Stimulated activated CD8-positive, alpha-beta memory T cell treated with anti-CD3 and anti-CD28 coated beads, Interleukin-12 subunit alpha, Interleukin-12 subunit beta, amount 100 ng/mL, for 4 hours (primary cell): ENCODE data around the gene GBA2.

Experiments
- DNase-seq: peaks from one replicate; pipeline ENCODE4 v3.0.0-alpha.2; 2020; ENCODE audit warnings: low read depth

Gene GBA2

DNA sequence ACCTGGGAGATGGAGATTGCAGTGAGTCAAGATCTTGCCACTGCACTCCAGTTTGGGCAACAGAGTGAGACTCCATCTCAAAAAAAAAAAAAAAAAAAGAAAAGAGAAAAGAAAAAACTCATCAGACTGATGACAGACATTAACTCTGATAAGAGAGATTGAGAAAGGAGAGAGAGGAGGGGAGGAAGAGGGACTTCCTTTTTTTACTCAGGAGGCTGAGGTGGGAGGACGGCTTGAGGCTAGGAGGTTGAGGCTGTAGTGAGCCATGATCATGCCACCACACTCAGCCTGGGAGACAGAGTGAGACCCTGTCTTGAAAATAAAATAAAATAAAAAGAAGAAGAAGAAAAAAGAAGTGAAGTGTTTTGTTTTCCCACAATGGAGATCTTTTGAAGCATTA is 14.8 kb upstream of the GBA2 start:
- no peak for DNase-seq

DNA sequence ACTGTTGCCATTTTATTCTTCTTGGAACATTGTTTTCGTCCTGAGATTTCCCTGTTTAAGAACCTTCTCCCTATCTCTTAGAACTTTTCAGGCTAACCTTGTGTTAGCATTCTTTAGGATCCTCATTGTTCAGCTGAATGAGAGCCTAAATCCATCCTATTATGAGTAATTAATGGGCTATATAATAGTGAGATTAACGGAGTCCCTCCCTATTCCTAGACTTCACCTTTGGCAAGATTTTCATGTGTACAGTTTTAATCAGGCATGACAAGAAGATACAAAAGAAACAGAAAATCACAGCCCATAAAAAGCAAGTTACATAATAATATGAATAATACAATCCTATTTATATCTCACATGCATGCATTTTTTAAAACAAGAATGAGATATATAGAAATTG is 14.2 kb upstream of the GBA2 start:
- DNase-seq: no peak

DNA sequence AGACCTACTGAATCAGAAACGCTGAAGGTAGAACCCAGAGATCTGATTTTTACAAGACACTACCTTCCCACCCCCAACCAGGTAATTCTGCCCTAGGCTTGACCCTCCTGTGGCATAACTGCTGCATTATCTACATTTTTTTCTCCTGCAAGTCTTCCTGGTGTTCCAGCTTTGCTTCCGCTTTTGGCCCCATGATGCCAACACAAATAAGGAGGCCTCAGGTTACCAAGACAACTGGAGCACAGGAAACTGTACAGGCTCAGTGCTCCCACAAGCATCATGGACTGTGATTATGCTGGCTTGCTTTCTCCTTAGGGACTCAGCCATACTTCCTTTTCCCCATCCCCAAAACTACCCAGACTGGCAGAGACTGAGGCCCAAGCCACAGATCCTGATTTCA is 11.6 kb upstream of the GBA2 start:
- no peak for DNase-seq

DNA sequence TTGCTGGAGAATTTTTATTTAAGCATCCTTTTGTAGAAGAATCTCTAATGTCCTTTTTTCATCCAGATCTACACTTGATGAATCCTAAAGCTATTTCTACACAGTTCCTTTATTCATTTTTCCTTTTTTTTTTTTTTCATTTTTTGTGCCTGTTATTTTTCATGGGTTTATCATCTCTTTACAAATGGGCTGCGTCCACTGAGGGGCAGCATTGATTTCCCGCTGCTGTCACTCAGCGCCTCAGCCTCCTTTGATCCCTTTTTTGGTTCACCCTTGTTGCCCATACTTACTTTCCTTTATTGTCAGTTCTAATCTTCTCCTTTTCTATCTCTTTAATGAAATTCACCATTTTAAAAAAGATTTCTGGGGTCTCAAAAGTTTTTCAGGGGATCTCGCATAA is 10.8 kb upstream of the GBA2 start:
- no peak for DNase-seq

DNA sequence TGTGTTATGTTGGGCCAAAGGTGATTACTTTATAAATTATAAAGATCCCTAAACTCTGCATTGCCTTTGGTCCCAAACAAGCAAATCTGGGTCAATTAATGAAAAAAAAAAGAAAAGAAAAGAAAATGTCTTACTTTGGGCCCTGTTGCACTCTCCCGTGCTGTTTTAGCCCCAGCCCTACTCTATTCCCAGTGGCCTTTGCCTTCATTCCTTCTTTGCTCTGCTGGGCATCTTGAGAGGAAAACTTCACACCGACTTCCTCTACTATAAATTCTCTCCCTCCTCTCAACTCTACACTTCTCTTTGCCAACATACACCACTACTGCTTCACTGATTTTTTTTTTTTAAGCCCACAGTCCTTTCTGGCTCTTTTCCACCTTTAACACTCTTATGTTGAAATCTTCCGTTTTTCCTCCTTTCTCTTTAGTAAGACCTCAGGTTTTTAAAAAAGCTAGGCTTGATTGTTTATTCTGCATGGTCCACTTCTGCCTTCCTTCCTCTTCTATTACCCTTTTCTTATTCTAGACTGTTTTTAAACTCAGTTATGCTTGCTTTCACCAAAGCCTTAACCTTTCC is 9.5 kb upstream of the GBA2 start:
- no peak for DNase-seq

DNA sequence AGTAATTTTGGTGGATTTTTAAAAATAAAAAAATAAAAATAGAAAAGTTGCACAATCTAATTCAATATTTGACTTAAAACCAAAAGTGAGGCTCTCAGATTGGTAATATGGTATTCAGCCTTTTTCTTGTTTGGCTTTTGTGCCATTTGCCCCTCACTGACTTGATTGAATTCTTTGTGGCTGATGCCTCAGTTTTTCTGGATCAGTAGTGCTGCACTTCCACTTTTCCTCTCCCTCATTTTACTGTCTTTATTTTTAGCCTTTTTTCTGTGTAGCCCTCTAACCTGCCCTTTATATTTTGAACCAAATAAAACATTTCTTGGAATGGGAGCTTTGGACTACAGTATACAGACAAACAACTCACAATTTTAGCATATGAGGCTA is 8.9 kb upstream of the GBA2 start:
- no peak for DNase-seq

DNA sequence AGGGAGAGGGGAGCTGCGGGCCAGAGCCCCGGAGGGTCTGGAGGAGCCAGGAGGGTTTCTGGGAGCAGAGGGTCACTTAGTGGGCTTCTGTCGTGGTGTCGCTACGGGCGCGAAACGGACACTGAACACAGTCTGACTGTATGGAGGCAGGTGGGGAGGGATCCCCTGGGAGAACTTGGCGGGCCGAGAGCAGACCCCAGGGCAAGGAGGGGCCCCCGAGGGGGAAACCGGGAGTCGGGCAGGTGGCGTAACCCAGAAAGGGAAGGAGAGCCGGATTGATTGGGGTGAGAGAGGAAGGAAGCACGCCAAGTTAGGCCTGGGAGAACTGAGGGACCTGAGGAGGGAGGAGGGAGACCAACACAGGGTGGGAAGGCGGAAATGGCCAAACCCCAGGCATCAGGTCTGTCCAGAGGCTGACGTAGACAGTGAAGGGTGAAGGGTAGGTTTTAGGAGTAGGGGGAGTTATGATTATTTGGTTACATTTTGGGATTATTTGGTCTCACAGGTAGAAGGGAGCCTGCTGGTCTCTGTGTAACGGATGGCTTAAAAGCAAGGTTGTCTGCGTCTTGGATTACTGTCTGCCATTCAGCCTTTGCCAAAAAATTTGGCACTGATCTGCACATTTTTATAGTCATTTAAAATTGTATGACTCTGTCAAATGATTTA is 8.3 kb upstream of the GBA2 start:
- DNase-seq: no peak

DNA sequence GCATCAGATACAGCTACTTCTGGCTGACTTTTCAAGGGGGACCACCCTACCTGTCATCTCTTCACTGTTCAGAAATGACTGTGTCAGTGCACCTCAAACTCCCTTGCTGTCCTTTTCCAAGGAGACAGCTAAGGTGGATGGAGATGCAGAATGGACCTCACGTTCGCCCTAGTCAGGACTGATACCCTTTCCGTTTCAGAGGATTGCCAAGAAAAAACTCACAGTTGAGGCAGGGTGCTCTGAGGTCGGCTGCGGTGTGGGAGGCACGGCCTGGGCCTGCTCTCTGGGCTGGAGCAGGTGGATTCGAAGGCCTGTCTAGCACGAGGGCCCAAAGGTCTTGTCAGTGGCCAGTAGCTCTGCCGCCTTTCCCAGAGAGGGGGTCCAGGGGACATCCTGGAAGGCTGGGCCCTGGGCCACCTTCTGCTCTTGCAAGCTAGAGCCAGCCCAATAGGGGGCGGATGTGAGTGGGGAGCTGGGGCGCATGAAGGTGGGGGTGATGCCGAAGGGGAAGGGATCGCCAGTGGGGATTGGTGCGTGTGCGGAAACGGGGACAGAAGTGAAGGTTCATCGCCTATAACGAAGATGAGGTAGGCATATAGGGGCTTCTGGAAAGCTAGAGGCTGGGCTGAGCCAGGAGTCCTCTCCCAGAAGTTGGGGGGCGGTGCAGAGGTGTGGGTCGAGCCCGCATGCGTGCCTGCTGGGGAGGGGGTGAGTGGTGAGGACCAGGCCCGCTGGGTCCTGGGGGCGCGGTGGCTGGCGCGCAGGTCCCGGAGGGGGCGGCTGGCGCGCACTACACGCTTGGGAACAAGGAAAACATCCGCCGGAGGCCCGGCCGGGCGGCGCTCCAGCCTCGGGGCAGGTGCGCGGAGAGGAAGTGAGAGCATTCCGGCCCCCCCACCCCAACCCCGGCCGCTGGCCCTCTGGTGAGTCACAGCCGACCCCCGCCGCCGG is 7.5 kb upstream of the GBA2 start:
- DNase-seq: peak; percentile 53

DNA sequence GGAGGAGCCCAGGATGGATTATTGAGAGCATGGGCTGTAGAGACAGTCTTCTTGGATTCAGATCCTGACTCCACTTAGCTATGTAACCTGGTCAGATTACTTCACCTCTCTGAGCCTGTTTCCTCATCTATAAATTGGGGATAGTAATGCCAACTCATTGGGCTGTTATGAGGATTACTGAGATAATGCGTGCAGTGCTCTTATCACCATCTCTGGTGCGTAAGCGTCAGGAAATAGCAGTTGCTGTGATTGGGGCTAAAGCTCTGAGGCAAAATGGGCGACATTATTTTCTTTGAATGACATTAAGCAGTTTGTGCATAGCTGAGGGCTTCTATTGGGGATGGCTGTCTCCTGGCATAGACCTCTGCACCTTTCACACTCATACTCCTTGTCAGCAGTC is 6.0 kb upstream of the GBA2 start:
- no peak for DNase-seq

DNA sequence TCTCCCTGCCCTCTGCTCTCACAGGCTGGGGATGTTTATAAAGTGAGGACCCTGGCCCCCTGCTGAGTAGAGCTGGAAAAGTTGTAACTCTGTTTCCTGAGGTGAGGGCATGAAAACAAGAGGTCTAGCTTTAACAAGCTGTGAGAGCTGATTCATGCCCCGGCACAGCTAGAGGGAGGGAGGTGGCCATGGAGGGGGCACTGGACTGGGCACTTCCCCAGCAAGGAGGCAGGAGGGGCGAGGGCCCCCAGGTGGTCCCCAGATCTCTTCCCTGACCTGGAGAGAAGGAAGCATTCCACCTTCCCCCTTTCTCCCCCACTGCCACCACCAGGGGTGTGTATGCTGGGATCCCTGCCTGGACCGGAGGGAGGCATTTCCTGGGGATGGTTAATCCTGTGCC is 5.2 kb upstream of the GBA2 start, which contains the start of gene MSMP:
TSS of gene MSMP (minus strand) at position 13 of the 400 bp plus-strand sequence. CDS start 147 bp downstream, outside the sequence.
- no peak for DNase-seq

DNA sequence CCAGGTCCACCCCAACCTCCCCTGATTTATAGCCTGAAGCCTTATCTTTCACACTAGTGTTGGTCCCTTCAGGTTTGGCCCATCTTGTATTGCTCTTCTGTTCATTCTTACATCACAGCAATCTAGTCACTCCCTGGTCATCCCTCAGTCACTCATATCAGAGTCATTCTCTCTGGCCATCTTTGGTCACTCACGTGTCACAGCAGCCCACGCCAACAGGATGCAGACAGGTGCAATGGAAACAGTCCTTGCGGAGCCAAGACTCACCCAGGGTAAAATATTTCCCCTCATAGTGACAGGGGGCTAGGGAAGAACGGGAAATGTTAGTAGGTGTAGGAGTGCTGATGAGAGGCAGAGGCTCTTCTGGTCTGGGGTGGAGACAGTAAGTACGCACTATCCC is 4.4 kb upstream of the GBA2 start:
- DNase-seq: no peak

DNA sequence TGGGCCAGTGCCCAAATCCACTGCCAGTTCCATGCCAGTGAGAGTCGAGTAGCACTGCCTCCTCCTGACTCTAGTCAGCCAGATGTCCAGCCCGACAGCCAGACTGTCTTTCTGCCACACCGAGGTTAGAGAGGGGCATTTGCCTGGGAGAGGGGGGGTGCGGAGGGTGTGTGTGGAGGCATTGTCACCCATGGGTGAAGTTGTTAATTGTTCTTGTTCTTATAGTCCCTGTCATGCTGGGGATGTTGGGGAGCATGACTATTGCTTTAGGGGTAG is 1.2 kb upstream of the GBA2 start:
- DNase-seq: no peak

DNA sequence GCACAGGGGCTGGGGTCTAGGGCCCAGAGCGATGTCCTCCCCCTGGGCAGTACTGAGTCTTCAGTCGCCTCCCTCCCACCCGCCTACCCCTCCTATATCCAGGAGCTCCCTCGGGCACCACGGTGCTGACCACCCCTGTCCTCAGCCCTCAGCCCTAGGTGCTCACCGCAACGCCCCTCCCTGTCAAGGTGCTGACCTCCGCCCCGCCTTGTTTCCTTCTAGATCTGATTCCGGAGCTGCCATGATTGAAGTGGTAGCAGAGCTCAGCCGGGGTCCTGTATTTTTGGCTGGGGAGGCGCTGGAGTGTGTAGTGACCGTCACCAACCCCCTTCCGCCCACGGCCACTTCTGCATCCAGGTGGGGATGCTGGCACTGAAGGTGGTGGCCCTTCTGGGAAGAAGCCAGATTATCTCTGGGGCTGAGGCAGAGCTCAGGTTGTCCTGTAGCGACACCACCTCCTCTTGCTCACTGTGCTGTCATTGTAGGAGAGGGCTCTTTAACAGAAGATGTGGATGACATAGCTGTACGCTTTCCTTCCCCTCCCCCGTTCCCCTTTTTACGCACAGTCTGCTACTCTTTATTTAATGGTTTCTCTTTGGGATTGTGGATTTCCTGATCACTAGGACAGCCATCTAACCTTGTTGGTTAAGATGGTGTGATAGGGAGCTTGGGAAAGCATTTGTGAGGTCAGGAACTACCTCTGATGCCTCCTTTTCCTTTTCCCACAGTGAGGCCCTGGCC is 657 bp upstream of the GBA2 start:
- DNase-seq: no peak

DNA sequence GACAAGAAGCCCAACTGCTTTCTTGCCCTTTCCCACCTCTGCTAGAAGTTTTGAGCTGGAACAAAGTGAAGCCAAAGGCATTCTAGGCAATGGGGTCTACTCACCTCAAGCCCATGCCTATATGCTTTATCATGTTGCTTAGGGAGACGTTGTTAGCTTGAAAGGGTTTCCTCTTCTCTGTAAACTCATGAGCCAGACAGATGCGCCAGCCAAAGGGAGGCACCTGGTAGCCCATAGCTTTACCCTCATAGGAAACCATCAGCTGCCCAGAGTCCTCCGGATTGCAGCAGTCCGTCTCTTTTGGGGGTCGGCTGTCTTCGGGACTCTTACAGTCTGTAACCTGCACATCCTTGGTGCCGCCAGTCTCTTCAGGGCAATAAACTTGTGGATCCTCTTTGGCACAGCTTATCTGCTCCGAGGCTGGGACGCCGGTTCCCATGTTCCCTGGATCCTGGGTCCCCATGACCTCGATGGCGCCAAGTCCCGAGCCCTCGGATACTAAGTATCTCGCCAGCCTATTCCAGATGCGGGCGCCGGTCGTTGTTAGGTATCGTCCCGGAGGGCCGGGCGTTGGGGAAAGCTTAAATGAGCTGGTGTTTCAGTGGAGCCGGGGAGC is 678 bp downstream of the GBA2 start:
- no peak for DNase-seq

DNA sequence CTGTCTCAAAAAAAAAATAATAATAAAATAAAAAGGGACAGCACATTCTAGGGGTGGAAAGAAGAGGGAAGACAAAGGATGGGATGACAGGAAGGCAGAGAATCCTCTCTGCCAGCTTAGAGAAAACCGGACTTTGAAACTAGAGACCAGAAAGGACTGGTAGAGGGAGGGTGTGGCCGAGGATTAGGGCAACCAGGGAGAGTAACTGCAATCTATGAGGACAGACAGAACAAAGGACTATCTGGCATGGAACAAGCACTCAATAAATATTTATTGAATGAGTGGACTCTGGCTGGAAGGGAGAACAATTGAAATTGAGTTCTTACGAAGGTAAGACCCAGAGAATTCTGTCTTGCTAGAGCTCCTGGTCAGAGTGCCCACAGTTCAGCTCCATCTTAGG is 2.4 kb downstream of the GBA2 start:
- DNase-seq: no peak

DNA sequence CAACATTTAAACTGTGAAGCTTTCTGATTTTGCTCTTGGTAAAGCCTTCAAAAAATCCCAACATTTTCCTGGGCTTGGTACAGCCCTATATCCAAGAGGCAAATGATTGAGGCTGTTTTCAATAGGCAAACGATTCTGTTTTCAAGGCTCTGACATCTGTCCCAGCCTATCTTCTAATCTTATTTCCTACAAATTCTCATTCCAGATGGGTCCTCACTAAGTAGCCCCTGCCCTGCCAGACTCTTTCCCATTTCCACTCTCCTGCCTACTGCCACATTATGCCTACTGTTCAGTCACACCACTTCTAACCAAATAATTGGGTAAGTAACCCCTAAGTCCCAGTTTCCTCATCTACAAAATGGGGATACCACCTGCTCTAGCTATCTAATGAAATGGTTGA is 3.5 kb downstream of the GBA2 start:
- no peak for DNase-seq

DNA sequence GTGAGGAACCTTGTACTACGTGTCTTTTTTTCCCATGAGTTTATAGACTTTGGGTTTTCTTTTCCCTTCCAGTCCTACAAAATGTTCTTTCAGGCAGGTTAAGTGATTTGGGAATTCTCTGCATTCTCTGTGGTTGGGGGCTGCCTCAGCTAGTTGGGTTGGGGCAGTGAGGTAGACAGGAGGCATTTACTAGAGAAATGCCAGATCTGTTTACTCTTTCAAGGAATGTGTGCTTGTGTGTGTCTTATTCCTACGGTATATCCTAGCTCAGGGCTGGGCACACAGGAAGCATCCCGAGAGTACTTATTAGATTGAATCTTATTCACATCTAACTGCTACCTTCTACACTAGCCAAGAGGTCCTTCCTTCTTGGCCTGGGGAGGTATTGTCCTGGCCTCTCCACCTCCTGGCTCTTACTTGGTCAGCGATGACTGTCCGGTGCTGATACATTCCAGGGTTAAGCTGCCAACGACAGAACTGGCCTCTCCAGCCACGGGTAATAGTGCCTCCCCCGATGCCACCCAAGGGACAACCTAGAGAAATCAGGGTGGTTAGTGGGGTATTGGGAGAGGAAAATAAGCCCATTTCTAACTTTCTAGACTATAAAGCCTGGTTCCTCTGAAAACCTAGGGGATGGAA is 5.0 kb downstream of the GBA2 start:
- no peak for DNase-seq

DNA sequence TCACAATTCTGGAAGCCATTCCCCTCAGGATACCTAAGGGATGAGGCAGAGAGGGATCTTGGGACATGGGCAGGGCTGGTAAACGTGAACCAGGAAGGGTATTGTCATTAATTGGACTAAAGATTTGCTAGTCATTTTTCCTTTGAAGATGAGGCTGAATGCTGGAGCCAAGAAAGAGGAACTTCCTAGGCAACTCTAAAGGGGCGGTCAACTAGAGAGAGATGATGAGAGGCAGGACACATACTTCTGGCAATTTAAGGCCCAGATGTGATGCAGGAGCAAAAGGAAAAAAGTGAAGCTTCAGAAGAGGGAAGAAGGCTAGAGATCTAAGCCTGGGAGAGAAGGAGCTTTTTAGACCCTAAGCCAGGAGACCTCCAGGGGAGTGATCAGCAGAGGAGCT is 5.6 kb downstream of the GBA2 start:
- DNase-seq: no peak

DNA sequence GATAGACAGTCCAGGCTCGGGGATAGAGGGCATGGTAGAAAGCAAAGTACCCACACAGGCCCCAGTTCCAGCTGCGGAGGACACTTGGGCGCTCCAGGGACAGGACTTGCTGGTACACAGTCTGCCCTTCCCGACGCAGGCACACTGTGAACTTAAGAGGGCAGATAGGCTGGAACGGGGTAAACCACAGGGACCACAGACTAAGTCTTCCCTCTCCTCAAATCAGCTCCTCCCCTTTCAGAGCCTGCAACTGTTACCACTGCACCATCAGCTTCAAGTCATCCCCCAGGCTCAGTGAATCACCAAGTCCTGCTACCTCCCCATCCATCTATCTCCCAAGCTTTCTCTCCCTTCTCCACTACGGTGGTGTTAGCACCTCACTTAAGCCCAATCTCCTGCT is 7.3 kb downstream of the GBA2 start:
- no peak for DNase-seq

DNA sequence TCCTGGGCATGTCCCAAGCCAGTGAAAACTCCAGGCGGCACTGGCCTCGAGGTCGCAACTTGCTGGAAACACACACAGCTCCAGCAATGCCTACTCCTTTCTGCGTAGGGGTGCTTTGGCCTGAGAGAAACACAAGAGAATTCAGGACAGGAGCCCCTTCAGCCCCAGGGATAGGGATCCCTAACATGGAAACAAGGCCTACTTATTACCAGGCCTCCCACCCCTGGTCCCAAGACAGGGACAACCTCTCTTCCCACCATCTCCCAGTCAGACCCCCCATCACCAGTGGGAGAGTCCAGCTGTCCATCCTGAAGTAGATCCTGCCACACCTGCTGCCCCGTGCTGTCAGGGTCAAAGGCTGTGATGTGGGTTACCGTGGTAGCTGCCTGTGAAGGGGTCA is 8.8 kb downstream of the GBA2 start:
- DNase-seq: no peak

DNA sequence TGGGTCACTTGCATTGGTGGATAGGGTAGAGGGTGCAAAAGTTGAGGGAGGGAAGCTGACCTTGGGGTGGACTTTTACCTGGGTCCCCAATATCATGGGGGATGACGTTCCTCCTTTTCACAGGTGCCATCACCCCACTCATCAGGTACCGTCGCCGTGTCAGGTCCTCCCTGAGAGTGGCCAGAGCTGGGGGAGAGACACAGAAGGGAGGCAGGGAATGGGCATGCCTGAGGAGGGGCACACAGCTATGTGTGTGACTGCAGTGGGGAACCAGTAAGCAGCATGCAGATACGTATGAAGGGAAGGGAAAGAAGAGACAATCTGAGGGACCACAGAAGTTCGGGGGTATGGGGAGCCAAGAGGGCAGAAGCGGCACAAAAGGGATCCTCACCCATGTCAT is 10.1 kb downstream of the GBA2 start:
- DNase-seq: no peak

DNA sequence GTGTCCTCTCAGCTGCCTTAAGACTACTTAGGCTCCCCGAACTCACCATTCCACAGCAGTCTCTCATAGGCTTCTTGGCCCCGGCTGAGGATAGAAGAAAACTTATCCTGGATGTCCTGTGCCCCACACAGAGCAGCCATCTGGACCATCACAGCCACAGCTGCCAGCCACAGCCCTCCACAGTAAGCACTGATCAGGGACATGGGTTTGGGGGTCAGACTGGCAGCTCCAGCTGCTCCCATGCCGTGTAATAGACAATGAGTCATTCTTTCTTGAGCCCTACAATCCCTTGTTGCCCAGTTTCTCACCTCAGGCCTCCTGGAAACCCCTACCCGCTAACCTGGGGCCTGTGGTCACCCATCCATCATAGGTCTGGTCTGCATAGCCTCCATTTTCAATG is 10.8 kb downstream of the GBA2 start:
- DNase-seq: no peak
